Measurements from ENCODE around the gene LHX6. TPM values are rescaled to one million over a fixed set of nuclear protein-coding genes. Genes with fewer than 3 reads are reported as not detected.
A peak's percentile ranks its signal among the peaks of the same experiment; 100 is the strongest.

Gene LHX6
- total RNA-seq, 1 experiment from 2014 or later, result 4.1 TPM

DNA sequence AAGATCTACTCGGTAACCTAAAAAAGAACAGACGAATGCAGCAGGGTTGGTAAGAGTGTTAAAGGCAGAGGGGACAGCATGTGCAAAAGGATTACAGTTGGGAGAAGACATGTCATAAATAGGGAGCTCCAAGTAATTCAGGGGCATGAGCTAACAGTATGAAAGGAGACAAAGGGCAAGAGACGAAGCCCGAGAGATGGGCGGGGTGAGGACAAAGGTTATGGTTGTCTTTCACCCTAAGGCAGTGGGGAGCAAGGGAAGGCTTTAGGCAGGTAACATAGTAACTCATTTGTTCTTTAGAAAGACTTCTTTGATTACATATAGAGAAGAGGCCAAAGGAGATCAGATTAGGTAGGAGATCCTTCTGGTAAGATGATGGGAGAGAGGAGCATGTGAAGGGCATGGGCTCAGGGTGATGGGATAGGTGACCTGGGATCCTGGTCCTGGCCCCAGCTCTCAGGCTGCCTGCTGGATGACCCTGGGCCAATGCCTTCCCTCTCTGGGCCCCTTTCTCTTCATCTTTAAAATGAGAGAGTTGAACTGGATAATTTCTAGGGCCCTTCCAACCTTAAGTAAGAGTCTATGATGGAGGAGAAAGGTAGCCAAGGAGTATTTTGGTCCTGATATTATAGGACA, 49.6 kb downstream of the LHX6 start:
- ChIA-PET POLR2A (no interaction called here), RAD21 (ENCODE audit: low non-redundant PET in 1 of 2, low total read pairs in 2 of 2, uncharacterized antibody in 2 of 2, unreplicated experiment in 2 of 2) (no interaction called here), CTCF (no interaction called here)
- no peak overlapping the region for H2AFZ ChIP-seq (ENCODE audit: low read depth, low read length, poor library complexity, severe bottlenecking)
- H3K4me3 ChIP-seq (replicated peaks in 1 of 2; ENCODE audit: low read depth in 1 of 2, low read length in 2 of 2), result no peak overlapping the region
- DNase-seq (ENCODE audit: low read depth, low spot score) (no peak), ATAC-seq (peak; percentile 21; the same call in 1 of the 2 replicates)
- no peak overlapping the region for H3K27ac ChIP-seq (ENCODE audit: low read depth, low read length)
- H3K9ac ChIP-seq (ENCODE audit: low read length), result no peak overlapping the region
- H3K27me3 ChIP-seq (ENCODE audit: insufficient read depth, low read length), result peaks cover 5% of the 10 kb centered on the region; the same call in 1 of the 2 replicates
- intact Hi-C loops (cut with micrococcal nuclease), result no loop called here
- H3K36me3 ChIP-seq (ENCODE audit: control insufficient read depth in 1 of 2, insufficient read depth in 2 of 2, low read length in 2 of 2), result no peaks in the 10 kb centered on the region
- H3K9me3 ChIP-seq (ENCODE audit: control insufficient read depth in 1 of 2, insufficient read depth in 1 of 2, low read depth in 1 of 2, low read length in 2 of 2), result no peaks in the 10 kb centered on the region
- H3K4me1 ChIP-seq (ENCODE audit: control insufficient read depth in 1 of 2, insufficient read depth in 2 of 2, low read length in 2 of 2), result peaks cover 4 to 20% of the 10 kb centered on the region in 2 experiments; a peak in 3 of 4 replicates
- TF ChIP-seq TCF7L2 (IDR thresholded peaks at IDR 0.05; ENCODE audit: borderline replicate concordance, extremely low read depth, insufficient read depth, insufficient read length) (no peak), POLR2A (IDR thresholded peaks at IDR 0.05; ENCODE audit: borderline replicate concordance, extremely low read depth, insufficient read depth, insufficient read length) (no peak), POLR2AphosphoS5 (IDR thresholded peaks at IDR 0.05; ENCODE audit: low read depth, low read length) (no peak), ZNF274 (IDR thresholded peaks at IDR 0.05; ENCODE audit: low read depth, low read length) (no peak), EGR1 (IDR thresholded peaks at IDR 0.05; ENCODE audit: low read depth) (no peak), SRF (IDR thresholded peaks at IDR 0.05; ENCODE audit: low read depth) (no peak), SIN3A (IDR thresholded peaks at IDR 0.05; ENCODE audit: low read depth) (no peak), EZH2phosphoT487 (IDR thresholded peaks at IDR 0.05; ENCODE audit: borderline replicate concordance) (no peak), SP1 (IDR thresholded peaks at IDR 0.05; ENCODE audit: low read depth) (no peak), CEBPB (IDR thresholded peaks at IDR 0.05; ENCODE audit: low read depth) (no peak), CBX3 (IDR thresholded peaks at IDR 0.05; ENCODE audit: low read depth) (no peak), FOSL1 (IDR thresholded peaks at IDR 0.05; ENCODE audit: low read depth) (no peak), YY1 (IDR thresholded peaks at IDR 0.05; ENCODE audit: extremely low read depth, insufficient replicate concordance, low read depth, low read length) (no peak), EZH2 (IDR thresholded peaks at IDR 0.05) (no peak), ELF1 (IDR thresholded peaks at IDR 0.05; ENCODE audit: borderline replicate concordance, low read depth) (no peak)
- TF ChIP-seq, protein P1, sequence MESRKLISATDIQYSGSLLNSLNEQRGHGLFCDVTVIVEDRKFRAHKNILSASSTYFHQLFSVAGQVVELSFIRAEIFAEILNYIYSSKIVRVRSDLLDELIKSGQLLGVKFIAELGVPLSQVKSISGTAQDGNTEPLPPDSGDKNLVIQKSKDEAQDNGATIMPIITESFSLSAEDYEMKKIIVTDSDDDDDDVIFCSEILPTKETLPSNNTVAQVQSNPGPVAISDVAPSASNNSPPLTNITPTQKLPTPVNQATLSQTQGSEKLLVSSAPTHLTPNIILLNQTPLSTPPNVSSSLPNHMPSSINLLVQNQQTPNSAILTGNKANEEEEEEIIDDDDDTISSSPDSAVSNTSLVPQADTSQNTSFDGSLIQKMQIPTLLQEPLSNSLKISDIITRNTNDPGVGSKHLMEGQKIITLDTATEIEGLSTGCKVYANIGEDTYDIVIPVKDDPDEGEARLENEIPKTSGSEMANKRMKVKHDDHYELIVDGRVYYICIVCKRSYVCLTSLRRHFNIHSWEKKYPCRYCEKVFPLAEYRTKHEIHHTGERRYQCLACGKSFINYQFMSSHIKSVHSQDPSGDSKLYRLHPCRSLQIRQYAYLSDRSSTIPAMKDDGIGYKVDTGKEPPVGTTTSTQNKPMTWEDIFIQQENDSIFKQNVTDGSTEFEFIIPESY (IDR thresholded peaks at IDR 0.05; ENCODE audit: extremely low read depth, insufficient replicate concordance, low read length), result no peak
- TF ChIP-seq, protein P2, sequence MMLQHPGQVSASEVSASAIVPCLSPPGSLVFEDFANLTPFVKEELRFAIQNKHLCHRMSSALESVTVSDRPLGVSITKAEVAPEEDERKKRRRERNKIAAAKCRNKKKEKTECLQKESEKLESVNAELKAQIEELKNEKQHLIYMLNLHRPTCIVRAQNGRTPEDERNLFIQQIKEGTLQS (IDR thresholded peaks at IDR 0.05), result no peak
- TF ChIP-seq, protein P3, sequence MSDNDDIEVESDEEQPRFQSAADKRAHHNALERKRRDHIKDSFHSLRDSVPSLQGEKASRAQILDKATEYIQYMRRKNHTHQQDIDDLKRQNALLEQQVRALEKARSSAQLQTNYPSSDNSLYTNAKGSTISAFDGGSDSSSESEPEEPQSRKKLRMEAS (IDR thresholded peaks at IDR 0.05), result no peak
- TF ChIP-seq, protein P4, sequence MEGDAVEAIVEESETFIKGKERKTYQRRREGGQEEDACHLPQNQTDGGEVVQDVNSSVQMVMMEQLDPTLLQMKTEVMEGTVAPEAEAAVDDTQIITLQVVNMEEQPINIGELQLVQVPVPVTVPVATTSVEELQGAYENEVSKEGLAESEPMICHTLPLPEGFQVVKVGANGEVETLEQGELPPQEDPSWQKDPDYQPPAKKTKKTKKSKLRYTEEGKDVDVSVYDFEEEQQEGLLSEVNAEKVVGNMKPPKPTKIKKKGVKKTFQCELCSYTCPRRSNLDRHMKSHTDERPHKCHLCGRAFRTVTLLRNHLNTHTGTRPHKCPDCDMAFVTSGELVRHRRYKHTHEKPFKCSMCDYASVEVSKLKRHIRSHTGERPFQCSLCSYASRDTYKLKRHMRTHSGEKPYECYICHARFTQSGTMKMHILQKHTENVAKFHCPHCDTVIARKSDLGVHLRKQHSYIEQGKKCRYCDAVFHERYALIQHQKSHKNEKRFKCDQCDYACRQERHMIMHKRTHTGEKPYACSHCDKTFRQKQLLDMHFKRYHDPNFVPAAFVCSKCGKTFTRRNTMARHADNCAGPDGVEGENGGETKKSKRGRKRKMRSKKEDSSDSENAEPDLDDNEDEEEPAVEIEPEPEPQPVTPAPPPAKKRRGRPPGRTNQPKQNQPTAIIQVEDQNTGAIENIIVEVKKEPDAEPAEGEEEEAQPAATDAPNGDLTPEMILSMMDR (IDR thresholded peaks at IDR 0.05 in 2 of 3, conservative IDR thresholded peaks at IDR 0.05 in 1 of 3; ENCODE audit: borderline replicate concordance in 1 of 3, insufficient read depth in 1 of 3, low read depth in 2 of 3, low read length in 2 of 3), result no peak
- H3K79me2 ChIP-seq (ENCODE audit: insufficient read depth, low read length), result no peaks in the 10 kb centered on the region
- no TSS peak for BruUV-seq (replicated peaks)
- no peaks in the 10 kb centered on the region for H4K20me1 ChIP-seq (ENCODE audit: insufficient read depth)
- H3K9me2 ChIP-seq (ENCODE audit: insufficient read depth), result no peaks in the 10 kb centered on the region
- peak overlapping the region; percentile 61; the same call in 1 of the 2 replicates for H3K4me2 ChIP-seq (ENCODE audit: low read length)
